Inferior parietal cortex (tissue), 1 donor: ENCODE data around the gene SYTL1.

Experiments used
- DNase-seq: peaks from one replicate; pipeline ENCODE4 v3.0.0-alpha.2; 2016; ENCODE audit errors: extremely low spot score

The SYTL1 gene

GRCh38 chr1:27318136-27318535, 23.7 kb upstream of the SYTL1 start:
- no peak for DNase-seq

- DNase-seq: no peak
Observed at GRCh38 chr1:27318596-27318995, 23.2 kb upstream of the SYTL1 start.

- DNase-seq: peak; percentile 98
Observed at GRCh38 chr1:27321813-27322568, 19.8 kb upstream of the SYTL1 start, which contains the start of gene TMEM222. Gene TMEM222 (plus strand): TSS chr1:27322163. CDS start chr1:27322198, 35 bp downstream.

- DNase-seq: no peak
Observed at GRCh38 chr1:27322569-27323240, 19.1 kb upstream of the SYTL1 start.

GRCh38 chr1:27325286-27325685, 16.5 kb upstream of the SYTL1 start:
- no peak for DNase-seq

- DNase-seq: no peak
Observed at GRCh38 chr1:27327964-27328363, 13.9 kb upstream of the SYTL1 start.

- no peak for DNase-seq
Observed at GRCh38 chr1:27330786-27331185, 11.0 kb upstream of the SYTL1 start.

- no peak for DNase-seq
Observed at GRCh38 chr1:27331426-27331825, 10.4 kb upstream of the SYTL1 start.

GRCh38 chr1:27331922-27332321, 9.9 kb upstream of the SYTL1 start:
- DNase-seq: no peak

- no peak for DNase-seq
Observed at GRCh38 chr1:27332536-27333281, 9.1 kb upstream of the SYTL1 start.

GRCh38 chr1:27333717-27334279, 8.0 kb upstream of the SYTL1 start:
- no peak for DNase-seq

GRCh38 chr1:27335506-27336422, 6.1 kb upstream of the SYTL1 start:
- no peak for DNase-seq

GRCh38 chr1:27336756-27337155, 5.1 kb upstream of the SYTL1 start:
- DNase-seq: no peak

GRCh38 chr1:27338751-27339150, 3.1 kb upstream of the SYTL1 start:
- DNase-seq: no peak

GRCh38 chr1:27339213-27339612, 2.6 kb upstream of the SYTL1 start:
- DNase-seq: no peak

GRCh38 chr1:27342391-27342777, 562 bp downstream of the SYTL1 start:
- DNase-seq: no peak

- DNase-seq: no peak
Observed at GRCh38 chr1:27342778-27343638, 1.2 kb downstream of the SYTL1 start.

- no peak for DNase-seq
Observed at GRCh38 chr1:27343639-27344025, 1.8 kb downstream of the SYTL1 start.

- DNase-seq: no peak
Observed at GRCh38 chr1:27345272-27345671, 3.5 kb downstream of the SYTL1 start.

GRCh38 chr1:27346357-27346756, 4.5 kb downstream of the SYTL1 start:
- DNase-seq: no peak
